Astrocyte of the spinal cord (primary cell): ENCODE measurements around the gene C5orf15.

Source experiments
- DNase-seq: peaks from one replicate; pipeline ENCODE4 v3.0.0; 2011; ENCODE audit warnings: low read depth, low spot score
- H3K4me3 ChIP-seq: 2 replicates; pipeline ENCODE4 v1.5.1; 2011; ENCODE audit warnings: low read depth, mild to moderate bottlenecking, low read length, moderate library complexity
- CTCF ChIP-seq: IDR thresholded peaks from 2 replicates; pipeline ENCODE4 v1.5.1; 2012; ENCODE audit warnings: low read depth, mild to moderate bottlenecking, low read length, inconsistent platforms
- in situ Hi-C: cut with HindIII; loops from 2 replicates; pipeline ENCODE4 v1.10.0; 2017; ENCODE audit warnings: low sequenced_read_pairs

C5orf15 gene

GRCh38 chr5:133968204-133968980 is at the start of gene C5orf15:
Gene C5orf15, minus strand, starts transcription at chr5:133968625. Its CDS starts 41 bp downstream, at chr5:133968584.
- in situ Hi-C loops = no loop called here
- TF ChIP-seq CTCF = no peak
- peak; percentile 98 for DNase-seq
- H3K4me3 ChIP-seq = peak within 1 kb of the TSS; percentile 99

- DNase-seq = no peak
- in situ Hi-C loops = no loop called here
- TF ChIP-seq CTCF = no peak
- H3K4me3 ChIP-seq = no peak overlapping the region
Observed at GRCh38 chr5:134008266-134008749, 39.9 kb upstream of the C5orf15 start.

- in situ Hi-C loops = no loop called here
- no peak for TF ChIP-seq CTCF
Observed at GRCh38 chr5:134007581-134008265, 39.3 kb upstream of the C5orf15 start.

GRCh38 chr5:134006115-134006514 is 37.7 kb upstream of the C5orf15 start:
- in situ Hi-C loops = no loop called here
- H3K4me3 ChIP-seq = peak overlapping the region; percentile 75
- TF ChIP-seq CTCF = no peak
- no peak for DNase-seq

More at GRCh38 chr5:134007581-134008265, 39.3 kb upstream of the C5orf15 start:
- H3K4me3 ChIP-seq = no peak overlapping the region
- no peak for DNase-seq

- peak overlapping the region; percentile 75 for H3K4me3 ChIP-seq
- DNase-seq = no peak
- in situ Hi-C loops = no loop called here
- TF ChIP-seq CTCF = no peak
Observed at GRCh38 chr5:134005417-134006061, 37.1 kb upstream of the C5orf15 start.

GRCh38 chr5:134004626-134005416 is 36.4 kb upstream of the C5orf15 start, which contains the start of gene VDAC1:
Gene VDAC1, minus strand, starts transcription at chr5:134004975. Its CDS starts 11,963 bp downstream, at chr5:133993012.
- in situ Hi-C loops = no loop called here

More at GRCh38 chr5:134004626-134005416, 36.4 kb upstream of the C5orf15 start, which contains the start of gene VDAC1:
- TF ChIP-seq CTCF = no peak
- H3K4me3 ChIP-seq = peak within 1 kb of the TSS; percentile 75
- peak; percentile 89 for DNase-seq
